HG03378 (cell line): ENCODE results near the gene MPPE1.
"Not testable (repeated sequence)": the region's sequence is repeated elsewhere in the genome, so short reads cannot be mapped to it uniquely, and the experiment has no call there.

Experiments
- ATAC-seq: cut with Tn5 transposase; IDR thresholded peaks from one replicate; pipeline ENCODE4 v1.9.1; 2021; ENCODE audit warnings: mild to moderate bottlenecking, moderate library complexity; ENCODE audit not compliant: unreplicated experiment

Gene MPPE1, protein sequence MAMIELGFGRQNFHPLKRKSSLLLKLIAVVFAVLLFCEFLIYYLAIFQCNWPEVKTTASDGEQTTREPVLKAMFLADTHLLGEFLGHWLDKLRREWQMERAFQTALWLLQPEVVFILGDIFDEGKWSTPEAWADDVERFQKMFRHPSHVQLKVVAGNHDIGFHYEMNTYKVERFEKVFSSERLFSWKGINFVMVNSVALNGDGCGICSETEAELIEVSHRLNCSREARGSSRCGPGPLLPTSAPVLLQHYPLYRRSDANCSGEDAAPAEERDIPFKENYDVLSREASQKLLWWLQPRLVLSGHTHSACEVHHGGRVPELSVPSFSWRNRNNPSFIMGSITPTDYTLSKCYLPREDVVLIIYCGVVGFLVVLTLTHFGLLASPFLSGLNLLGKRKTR

GRCh38 chr18:11908182-11909060, at the start of gene MPPE1:
Gene MPPE1, minus strand, starts transcription at chr18:11908317. Its CDS starts 11,053 bp downstream, at chr18:11897264.
- peak; percentile 68 for ATAC-seq

DNA sequence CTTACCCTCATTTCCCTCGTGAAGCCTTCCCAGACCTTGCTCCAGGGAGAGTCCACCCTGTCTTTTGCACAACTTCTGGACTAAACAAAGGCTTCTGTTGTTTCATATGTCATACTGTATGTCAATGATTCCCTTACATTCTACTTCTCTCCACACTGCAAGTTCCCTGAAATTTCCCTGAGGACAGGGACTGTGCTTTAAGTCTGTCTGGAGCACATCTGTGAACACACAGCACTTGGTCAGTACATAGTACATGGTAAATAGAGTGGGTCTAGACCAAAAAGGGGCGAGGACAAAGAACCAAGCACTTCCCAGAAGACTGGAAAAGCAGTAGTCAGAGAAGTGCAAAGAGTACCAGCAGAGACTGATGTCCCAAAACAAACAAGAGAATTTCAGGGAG, 49.5 kb upstream of the MPPE1 start:
- ATAC-seq: no peak

- ATAC-seq: no peak
Observed at GRCh38 chr18:11956371-11957308, 48.5 kb upstream of the MPPE1 start.

- ATAC-seq: no peak
Observed at GRCh38 chr18:11955239-11956029, 47.3 kb upstream of the MPPE1 start.

DNA sequence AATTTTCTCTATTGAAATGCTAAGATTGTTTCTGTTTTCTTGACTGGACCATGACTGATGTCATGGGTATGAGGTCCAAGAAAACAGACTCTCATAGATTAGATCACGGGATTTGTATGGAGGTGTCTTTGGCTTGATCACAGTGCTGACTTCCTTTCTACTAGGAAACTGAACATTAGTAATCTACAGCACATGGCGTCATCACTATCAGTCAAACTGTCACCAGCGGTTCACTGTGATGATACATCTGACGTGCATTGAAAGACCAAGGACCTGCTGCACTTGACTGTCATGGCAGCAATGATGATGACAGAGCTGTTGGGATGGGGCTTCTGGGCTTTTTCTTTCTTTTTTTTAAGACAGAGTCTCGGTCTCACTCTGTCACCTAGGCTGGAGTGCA, 45.0 kb upstream of the MPPE1 start:
- no peak for ATAC-seq

GRCh38 chr18:11951390-11951851, 43.3 kb upstream of the MPPE1 start:
- no peak for ATAC-seq

- ATAC-seq: no peak
Observed at GRCh38 chr18:11950824-11951223, 42.7 kb upstream of the MPPE1 start.

GRCh38 chr18:11948852-11949523, 40.9 kb upstream of the MPPE1 start:
- no peak for ATAC-seq

DNA sequence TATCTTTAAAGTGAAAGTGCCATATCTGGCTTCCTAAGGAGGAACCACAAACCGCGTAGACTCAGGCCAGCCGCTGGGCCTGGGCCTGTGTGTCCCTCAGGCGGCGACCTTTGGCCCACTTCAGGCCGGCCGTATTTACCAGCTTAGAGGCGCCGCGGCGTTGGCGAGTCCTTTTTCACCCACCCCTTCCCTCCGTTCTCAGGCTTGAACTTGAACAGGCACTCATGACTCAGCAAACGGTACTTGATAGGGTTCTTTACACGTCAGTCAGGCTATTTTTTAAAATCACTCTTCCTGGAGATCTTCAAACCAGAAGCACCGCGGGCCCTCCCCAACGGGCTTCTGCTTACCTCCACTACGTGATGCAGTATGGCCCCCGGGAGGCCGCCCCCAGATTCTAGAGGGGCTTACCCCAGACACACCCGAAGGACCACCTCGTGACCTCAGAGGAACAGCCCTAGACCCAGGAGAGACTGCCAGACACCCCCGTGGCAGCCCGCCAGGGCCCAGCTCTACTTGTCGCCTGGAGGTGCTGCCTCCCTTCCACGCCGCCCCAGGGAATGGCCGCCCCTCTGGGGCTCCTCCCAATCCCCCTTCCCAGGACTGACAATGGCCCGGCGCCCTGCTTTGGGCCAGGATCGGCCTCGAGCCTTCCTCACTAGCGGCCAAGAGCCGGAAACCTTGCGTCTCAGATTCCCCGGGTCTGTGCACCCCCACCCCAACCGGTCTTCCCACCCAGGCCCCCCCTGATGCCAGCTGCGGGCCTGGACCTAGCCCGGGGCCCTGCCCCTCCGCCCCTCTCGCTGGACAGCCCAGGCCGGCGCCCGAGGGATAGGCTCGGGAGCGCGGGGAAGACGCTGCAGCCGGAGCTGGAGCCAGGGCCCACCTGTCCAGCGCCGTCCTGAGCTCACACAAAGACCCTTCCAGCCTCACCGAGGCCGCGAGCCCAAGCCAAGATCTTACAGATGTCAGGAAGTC, 39.4 kb upstream of the MPPE1 start:
- ATAC-seq: peak; percentile 88

DNA sequence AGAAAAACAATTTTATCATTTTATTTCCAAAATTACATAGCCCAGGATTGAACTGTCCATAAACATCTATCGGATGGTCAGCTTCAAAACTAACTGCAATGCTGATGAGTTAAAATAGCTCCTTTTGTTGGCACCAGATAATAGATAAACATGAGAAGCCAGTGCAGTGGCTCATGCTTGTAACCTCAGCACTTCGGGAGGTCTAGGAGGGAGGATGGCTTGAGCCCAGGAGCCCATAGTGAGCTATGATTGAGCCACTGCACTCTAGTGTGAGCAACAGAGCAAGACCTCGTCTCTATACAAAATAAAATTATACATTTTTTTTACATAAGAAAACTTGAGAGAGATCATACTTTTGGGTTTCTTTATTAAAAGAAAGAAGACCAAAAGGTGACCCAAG, 38.6 kb upstream of the MPPE1 start:
- peak; percentile 11 for ATAC-seq

- not testable (repeated sequence) for ATAC-seq
Observed at GRCh38 chr18:11945834-11946659, 37.9 kb upstream of the MPPE1 start.

DNA sequence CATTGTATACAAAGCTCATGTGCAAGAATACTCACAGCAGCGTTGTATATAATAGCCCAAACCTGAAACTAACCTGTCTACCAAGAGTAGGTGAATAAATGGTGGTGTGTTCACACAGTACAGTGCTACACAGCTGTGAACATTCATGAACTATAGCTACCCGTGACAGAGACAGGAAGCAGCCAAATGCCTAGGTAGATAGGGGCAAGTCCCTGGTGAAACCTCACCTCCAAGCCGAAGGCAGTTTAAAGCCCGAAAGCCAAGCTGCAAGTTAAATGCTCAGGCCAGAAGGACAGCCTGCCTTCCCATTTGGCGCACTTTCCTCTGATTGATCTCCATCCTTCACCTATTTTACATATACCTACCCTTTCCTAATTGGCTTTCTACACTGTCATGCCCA, 36.7 kb upstream of the MPPE1 start:
- ATAC-seq: no peak

DNA sequence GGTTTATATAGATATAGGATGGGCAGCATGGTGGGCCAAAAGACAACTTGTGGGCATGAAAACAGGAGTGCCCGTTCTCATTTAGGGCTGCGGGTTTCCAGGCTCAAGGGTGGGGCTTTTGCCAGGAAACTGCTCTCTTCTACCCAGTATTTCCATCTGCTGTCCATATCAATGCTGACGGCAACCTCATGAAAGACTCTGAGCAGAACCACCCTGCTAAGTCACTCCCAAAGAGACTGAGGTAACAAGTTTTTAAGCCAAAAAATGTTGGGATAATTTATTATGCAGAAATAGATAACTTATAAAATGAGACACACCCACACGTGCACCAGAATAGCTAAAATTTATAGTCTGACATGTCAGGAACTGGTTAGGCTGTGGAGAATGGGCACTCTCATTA, 36.1 kb upstream of the MPPE1 start:
- no peak for ATAC-seq

DNA sequence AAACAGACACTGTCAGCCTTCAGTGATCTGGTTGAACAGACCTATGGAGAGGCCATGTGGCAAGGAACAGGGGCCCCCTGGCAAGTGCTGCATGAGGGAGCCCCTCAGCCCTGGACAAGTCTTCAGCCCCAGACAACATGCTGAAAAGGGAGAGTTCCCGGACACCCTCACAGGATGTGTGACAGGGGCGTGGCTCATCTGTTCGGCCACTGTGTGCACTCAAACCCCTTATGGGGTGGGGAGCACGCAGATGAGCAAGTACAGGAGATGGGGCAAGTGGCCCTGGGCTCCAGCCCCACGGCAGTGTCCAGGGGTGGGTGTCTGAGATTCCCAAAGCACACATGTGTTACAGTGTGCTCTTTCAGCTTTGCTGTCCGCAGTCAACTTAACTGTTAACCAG, 35.4 kb upstream of the MPPE1 start:
- no peak for ATAC-seq

DNA sequence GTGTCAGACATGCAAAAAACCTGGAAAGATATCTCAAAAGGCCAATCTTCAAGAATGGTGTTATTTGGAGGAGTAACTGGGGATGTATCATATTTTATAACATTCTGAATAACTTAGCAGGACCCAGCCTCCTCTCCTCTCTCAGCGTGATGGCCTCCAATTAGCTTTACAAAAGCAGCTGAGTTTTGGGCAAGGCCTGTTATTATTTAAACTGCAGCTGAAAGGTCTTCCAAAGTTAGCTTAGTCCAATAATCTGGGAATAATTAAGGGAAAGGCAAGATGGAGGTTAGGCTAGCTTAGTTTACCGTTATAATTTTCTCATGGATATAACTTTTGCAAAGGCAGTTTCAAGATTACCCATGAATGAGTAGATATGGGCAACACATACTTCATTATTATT, 32.8 kb upstream of the MPPE1 start:
- ATAC-seq: no peak

- no peak for ATAC-seq
Observed at GRCh38 chr18:11937874-11938478, 29.9 kb upstream of the MPPE1 start.

DNA sequence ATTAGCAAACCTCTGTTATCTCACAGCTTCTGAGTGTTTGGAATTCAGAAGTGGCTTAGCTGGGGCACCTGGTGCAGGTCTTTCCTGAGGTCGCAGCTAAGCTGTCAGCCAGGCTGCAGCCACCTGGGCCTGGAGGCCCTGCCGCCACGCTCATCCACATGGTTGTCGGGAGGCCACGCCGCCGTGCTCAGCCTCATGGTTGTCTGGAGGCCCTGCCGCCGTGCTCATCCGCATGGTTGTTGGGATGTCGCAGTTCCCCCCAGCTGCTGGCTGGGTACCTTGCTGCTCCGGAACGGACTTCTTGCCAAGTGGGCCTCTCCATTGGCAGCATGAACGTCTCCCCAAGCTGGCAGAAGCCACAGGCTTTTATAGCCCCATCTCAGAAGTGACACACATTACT, 24.3 kb upstream of the MPPE1 start:
- no peak for ATAC-seq
